Peyer's patch (tissue), 4 donors: ENCODE measurements around the gene IKZF4.
"Not testable (repeated sequence)": the region's sequence is repeated elsewhere in the genome, so short reads cannot be mapped to it uniquely, and the experiment has no call there.

Experiments used
- POLR2A ChIP-seq, 2 donors: fragments of 450-650 bp; IDR thresholded peaks; one replicate each; pipeline ENCODE4 v1.5.1; 2017; ENCODE audit warnings: antibody characterized with exemption in 2 of 2, mild to moderate bottlenecking in 2 of 2, moderate library complexity in 2 of 2
- TF ChIP-seq, protein P1 (sequence below), 6 experiments: fragments of 450-650 bp in 4 of 6; fragments of 200-600 bp in 2 of 6; sonication (generic) in 1 of 6; IDR thresholded peaks; one replicate each; pipeline ENCODE4 v1.5.1; 2017 to 2019; ENCODE audit warnings: antibody characterized with exemption in 6 of 6, mild to moderate bottlenecking in 3 of 6, moderate library complexity in 1 of 6

DNA sequence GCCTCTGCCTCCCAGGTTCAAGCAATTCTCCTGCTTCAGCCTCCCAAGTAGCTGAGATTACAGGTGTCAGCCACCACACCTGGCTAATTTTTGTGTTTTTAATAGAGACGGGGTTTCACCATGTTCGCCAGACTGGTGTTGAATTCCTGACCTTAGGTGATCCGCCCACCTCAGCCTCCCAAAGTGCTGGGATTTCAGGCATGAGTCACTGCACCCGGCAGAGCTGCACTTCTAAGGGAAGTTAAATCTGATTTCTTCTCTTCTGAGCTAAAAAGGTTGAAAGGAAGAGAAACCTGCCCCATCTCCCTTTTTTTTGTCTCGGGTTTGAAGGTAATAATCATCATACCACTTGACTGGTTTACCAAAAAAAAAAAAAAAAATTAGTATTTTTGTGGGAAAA, 39.0 kb upstream of the IKZF4 start:
- not testable (repeated sequence) for TF ChIP-seq POLR2A (IDR thresholded peaks at IDR 0.05)
- TF ChIP-seq, protein P1, sequence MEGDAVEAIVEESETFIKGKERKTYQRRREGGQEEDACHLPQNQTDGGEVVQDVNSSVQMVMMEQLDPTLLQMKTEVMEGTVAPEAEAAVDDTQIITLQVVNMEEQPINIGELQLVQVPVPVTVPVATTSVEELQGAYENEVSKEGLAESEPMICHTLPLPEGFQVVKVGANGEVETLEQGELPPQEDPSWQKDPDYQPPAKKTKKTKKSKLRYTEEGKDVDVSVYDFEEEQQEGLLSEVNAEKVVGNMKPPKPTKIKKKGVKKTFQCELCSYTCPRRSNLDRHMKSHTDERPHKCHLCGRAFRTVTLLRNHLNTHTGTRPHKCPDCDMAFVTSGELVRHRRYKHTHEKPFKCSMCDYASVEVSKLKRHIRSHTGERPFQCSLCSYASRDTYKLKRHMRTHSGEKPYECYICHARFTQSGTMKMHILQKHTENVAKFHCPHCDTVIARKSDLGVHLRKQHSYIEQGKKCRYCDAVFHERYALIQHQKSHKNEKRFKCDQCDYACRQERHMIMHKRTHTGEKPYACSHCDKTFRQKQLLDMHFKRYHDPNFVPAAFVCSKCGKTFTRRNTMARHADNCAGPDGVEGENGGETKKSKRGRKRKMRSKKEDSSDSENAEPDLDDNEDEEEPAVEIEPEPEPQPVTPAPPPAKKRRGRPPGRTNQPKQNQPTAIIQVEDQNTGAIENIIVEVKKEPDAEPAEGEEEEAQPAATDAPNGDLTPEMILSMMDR (IDR thresholded peaks at IDR 0.05), result not testable (repeated sequence)
